SK-N-SH treated with all-trans-retinoic acid at 6 μM for 48 hours (cell line): ENCODE results near the gene TMC4.

Experiments
- ATAC-seq: fragments of 200-7000 bp; cut with Tn5 transposase; 3 replicates; pipeline ENCODE4 v1.9.1; 2020; ENCODE audit warnings: mild to moderate bottlenecking, moderate library complexity
- ARNTL ChIP-seq: fragments of 450-650 bp; formaldehyde crosslinking; IDR thresholded peaks from 2 replicates; pipeline ENCODE4 v1.5.0; 2020; ENCODE audit warnings: low read depth, mild to moderate bottlenecking, moderate library complexity, borderline replicate concordance
- BACH2 ChIP-seq: fragments of 250-450 bp; sonication (Bioruptor Pico); IDR thresholded peaks from 2 replicates; pipeline ENCODE4 v1.9.0; 2021; ENCODE audit warnings: mild to moderate bottlenecking, borderline replicate concordance
- CREB5 ChIP-seq: fragments of 250-450 bp; sonication (Bioruptor Pico); IDR thresholded peaks from 2 replicates; pipeline ENCODE4 v1.5.1; 2020; ENCODE audit warnings: low read depth, mild to moderate bottlenecking, moderate library complexity
- CSDC2 ChIP-seq: fragments of 250-450 bp; sonication (Bioruptor Pico); IDR thresholded peaks from 2 replicates; pipeline ENCODE4 v1.5.0; 2020; ENCODE audit warnings: mild to moderate bottlenecking, moderate library complexity
- CSRNP3 ChIP-seq: fragments of 250-450 bp; sonication (Bioruptor Pico); IDR thresholded peaks from 2 replicates; pipeline ENCODE4 v1.5.1; 2021; ENCODE audit warnings: mild to moderate bottlenecking, moderate library complexity
- ESRRG ChIP-seq: fragments of 250-450 bp; sonication (Bioruptor Pico); IDR thresholded peaks from 2 replicates; pipeline ENCODE4 v1.6.1; 2021; ENCODE audit warnings: mild to moderate bottlenecking
- GLIS3 ChIP-seq: fragments of 250-450 bp; sonication (Bioruptor Pico); IDR thresholded peaks from 2 replicates; pipeline ENCODE4 v1.5.0; 2020; ENCODE audit warnings: mild to moderate bottlenecking, moderate library complexity
- ISL1 ChIP-seq: fragments of 250-450 bp; sonication (Bioruptor Pico); IDR thresholded peaks from 2 replicates; pipeline ENCODE4 v2.1.2; 2022; ENCODE audit warnings: mild to moderate bottlenecking, moderate library complexity
- OSR1 ChIP-seq: fragments of 250-450 bp; sonication (Bioruptor Pico); IDR thresholded peaks from 2 replicates; pipeline ENCODE4 v1.8.0; 2022; ENCODE audit warnings: moderate library complexity, mild to moderate bottlenecking, inconsistent platforms
- RARB ChIP-seq: fragments of 250-450 bp; sonication (Bioruptor Pico); IDR thresholded peaks from 2 replicates; pipeline ENCODE4 v1.8.0; 2021; ENCODE audit warnings: mild to moderate bottlenecking, moderate library complexity
- SNAI2 ChIP-seq: fragments of 250-450 bp; sonication (Bioruptor Pico); IDR thresholded peaks from 2 replicates; pipeline ENCODE4 v1.5.0; 2020; ENCODE audit warnings: mild to moderate bottlenecking, moderate library complexity
- TCF4 ChIP-seq: fragments of 250-450 bp; sonication (Bioruptor Pico); IDR thresholded peaks from 2 replicates; pipeline ENCODE4 v1.8.0; 2021; ENCODE audit warnings: mild to moderate bottlenecking, moderate library complexity, borderline replicate concordance
- TSHZ2 ChIP-seq: fragments of 250-450 bp; sonication (Bioruptor Pico); IDR thresholded peaks from 2 replicates; pipeline ENCODE4 v1.5.0; 2020; ENCODE audit warnings: mild to moderate bottlenecking, moderate library complexity
- ZC3H10 ChIP-seq: fragments of 250-450 bp; sonication (Bioruptor Pico); IDR thresholded peaks from 2 replicates; pipeline ENCODE4 v1.5.1; 2021; ENCODE audit warnings: mild to moderate bottlenecking, moderate library complexity
- ZFP3 ChIP-seq: fragments of 250-450 bp; sonication (Bioruptor Pico); IDR thresholded peaks from 2 replicates; pipeline ENCODE4 v1.5.0; 2020; ENCODE audit warnings: mild to moderate bottlenecking, moderate library complexity
- ZNF565 ChIP-seq: fragments of 450-650 bp; formaldehyde crosslinking; conservative IDR thresholded peaks from 2 replicates; pipeline ENCODE4 v1.5.0; 2020; ENCODE audit warnings: low read depth, mild to moderate bottlenecking, moderate library complexity
- ZNF70 ChIP-seq: fragments of 450-650 bp; formaldehyde crosslinking; IDR thresholded peaks from 2 replicates; pipeline ENCODE4 v1.5.0; 2020; ENCODE audit warnings: mild to moderate bottlenecking, moderate library complexity
- ZNF8 ChIP-seq: fragments of 450-650 bp; formaldehyde crosslinking; IDR thresholded peaks from 2 replicates; pipeline ENCODE4 v1.5.0; 2020; ENCODE audit warnings: mild to moderate bottlenecking, moderate library complexity
- TF ChIP-seq, protein P1 (sequence below): fragments of 250-450 bp; sonication (Bioruptor Pico); IDR thresholded peaks from 2 replicates; pipeline ENCODE4 v1.8.0; 2020; ENCODE audit warnings: mild to moderate bottlenecking, moderate library complexity, borderline replicate concordance
- TF ChIP-seq, protein P2 (sequence below): fragments of 250-450 bp; sonication (Bioruptor Pico); IDR thresholded peaks from 2 replicates; pipeline ENCODE4 v1.8.0; 2021; ENCODE audit warnings: low read depth, mild to moderate bottlenecking, moderate library complexity, borderline replicate concordance

Gene TMC4

DNA sequence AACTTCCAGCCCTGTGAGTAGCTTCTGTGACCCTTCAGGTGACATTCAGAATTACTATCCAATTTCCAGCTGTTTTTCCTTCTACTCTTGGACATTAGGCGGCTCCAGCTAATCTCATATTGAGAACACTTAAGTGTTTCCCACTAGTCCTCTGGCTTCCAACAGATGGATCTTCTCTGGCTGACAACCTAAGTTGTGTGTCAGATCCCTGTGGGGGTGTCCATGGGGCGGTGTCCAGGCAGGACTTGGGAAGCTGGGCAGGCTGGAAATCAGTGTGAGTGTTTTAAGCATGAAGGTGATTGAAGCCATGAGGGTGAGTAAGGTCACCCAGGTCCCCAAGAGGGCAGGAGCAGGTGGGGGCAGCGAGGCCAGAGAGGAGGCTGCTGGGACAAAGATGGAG lies 25.3 kb downstream of the TMC4 start:
- ATAC-seq, result no peak
- TF ChIP-seq CREB5 (no peak), ZC3H10 (CRISPR knock-in tag) (no peak), RARB (CRISPR knock-in tag) (no peak), ESRRG (CRISPR knock-in tag) (no peak), TSHZ2 (CRISPR knock-in tag) (no peak), BACH2 (CRISPR knock-in tag) (no peak), ZNF565 (no peak), GLIS3 (CRISPR knock-in tag) (no peak), ZNF8 (no peak), OSR1 (CRISPR knock-in tag) (no peak), ZNF70 (no peak), CSDC2 (CRISPR knock-in tag) (no peak), ZFP3 (CRISPR knock-in tag) (no peak), CSRNP3 (no peak)
- TF ChIP-seq, protein P1, sequence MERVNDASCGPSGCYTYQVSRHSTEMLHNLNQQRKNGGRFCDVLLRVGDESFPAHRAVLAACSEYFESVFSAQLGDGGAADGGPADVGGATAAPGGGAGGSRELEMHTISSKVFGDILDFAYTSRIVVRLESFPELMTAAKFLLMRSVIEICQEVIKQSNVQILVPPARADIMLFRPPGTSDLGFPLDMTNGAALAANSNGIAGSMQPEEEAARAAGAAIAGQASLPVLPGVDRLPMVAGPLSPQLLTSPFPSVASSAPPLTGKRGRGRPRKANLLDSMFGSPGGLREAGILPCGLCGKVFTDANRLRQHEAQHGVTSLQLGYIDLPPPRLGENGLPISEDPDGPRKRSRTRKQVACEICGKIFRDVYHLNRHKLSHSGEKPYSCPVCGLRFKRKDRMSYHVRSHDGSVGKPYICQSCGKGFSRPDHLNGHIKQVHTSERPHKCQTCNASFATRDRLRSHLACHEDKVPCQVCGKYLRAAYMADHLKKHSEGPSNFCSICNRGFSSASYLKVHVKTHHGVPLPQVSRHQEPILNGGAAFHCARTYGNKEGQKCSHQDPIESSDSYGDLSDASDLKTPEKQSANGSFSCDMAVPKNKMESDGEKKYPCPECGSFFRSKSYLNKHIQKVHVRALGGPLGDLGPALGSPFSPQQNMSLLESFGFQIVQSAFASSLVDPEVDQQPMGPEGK, result no peak

DNA sequence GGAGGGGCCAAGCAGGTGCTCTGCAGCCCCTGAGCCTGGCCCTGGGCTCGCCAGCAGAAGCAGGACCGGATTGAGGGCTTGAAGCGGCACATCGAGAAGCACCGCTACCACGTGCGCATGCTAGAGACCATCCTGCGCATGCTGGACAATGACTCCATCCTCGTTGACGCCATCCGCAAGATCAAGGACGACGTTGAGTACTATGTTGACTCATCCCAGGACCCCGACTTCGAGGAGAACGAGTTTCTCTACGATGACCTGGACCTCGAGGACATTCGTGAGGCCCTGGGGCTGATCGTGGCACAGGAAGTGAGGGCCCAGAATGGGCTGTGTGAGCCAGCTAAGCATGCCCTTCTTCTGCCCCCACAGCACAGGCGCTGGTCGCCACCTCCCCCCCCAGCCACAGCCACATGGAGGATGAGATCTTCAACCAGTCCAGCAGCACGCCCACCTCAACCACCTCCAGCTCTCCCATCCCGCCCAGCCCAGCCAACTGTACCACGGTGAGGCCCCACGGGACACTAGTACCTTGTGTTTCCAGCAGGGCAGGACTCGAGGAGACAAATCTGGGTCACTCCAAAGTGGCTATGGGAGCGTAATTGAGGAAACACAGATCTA lies 27.3 kb downstream of the TMC4 start:
- no peak for ATAC-seq
- TF ChIP-seq ARNTL (CRISPR knock-in tag) (no peak), ZFP3 (CRISPR knock-in tag) (no peak), TCF4 (CRISPR knock-in tag) (no peak), GLIS3 (CRISPR knock-in tag) (no peak), SNAI2 (CRISPR knock-in tag) (no peak), ISL1 (no peak), CSDC2 (CRISPR knock-in tag) (no peak), ZNF70 (no peak), CREB5 (no peak), BACH2 (CRISPR knock-in tag) (no peak), ZNF8 (no peak), TSHZ2 (CRISPR knock-in tag) (no peak), OSR1 (CRISPR knock-in tag) (no peak), ESRRG (CRISPR knock-in tag) (no peak), CSRNP3 (no peak)
- TF ChIP-seq, protein P1, result no peak
- TF ChIP-seq, protein P2, sequence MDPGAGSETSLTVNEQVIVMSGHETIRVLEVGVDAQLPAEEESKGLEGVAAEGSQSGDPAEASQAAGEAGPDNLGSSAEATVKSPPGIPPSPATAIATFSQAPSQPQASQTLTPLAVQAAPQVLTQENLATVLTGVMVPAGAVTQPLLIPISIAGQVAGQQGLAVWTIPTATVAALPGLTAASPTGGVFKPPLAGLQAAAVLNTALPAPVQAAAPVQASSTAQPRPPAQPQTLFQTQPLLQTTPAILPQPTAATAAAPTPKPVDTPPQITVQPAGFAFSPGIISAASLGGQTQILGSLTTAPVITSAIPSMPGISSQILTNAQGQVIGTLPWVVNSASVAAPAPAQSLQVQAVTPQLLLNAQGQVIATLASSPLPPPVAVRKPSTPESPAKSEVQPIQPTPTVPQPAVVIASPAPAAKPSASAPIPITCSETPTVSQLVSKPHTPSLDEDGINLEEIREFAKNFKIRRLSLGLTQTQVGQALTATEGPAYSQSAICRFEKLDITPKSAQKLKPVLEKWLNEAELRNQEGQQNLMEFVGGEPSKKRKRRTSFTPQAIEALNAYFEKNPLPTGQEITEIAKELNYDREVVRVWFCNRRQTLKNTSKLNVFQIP, result no peak
